Measurements from ENCODE around the gene FAM53A. TPM values are rescaled to one million over a fixed set of nuclear protein-coding genes. Genes with fewer than 3 reads are reported as not detected.
A peak's percentile ranks its signal among the peaks of the same experiment; 100 is the strongest.

The FAM53A gene
- total and polyA plus RNA-seq, 2 of the 13 experiments (the other 11 are each of a cell fraction or from before 2014, with no cell fraction given): 0.48 to 1.1 TPM

- TF ChIP-seq SP140L (CRISPR knock-in tag; IDR thresholded peaks at IDR 0.05; ENCODE audit: borderline replicate concordance) (no peak), ZMAT5 (CRISPR knock-in tag; IDR thresholded peaks at IDR 0.05; ENCODE audit: borderline replicate concordance, low read depth) (no peak), FOXP4 (CRISPR knock-in tag; IDR thresholded peaks at IDR 0.05) (0 out of 2 replicates have a peak, but pooled peaks have one; percentile 16), ZNF768 (CRISPR knock-in tag; IDR thresholded peaks at IDR 0.05) (peak; percentile 20; the same call in 1 of the 2 replicates), ZBED4 (CRISPR knock-in tag; IDR thresholded peaks at IDR 0.05; ENCODE audit: borderline replicate concordance) (no peak), BCL3 (CRISPR knock-in tag; IDR thresholded peaks at IDR 0.05) (peak; percentile 39), MZF1 (CRISPR knock-in tag; IDR thresholded peaks at IDR 0.05; ENCODE audit: borderline replicate concordance) (no peak), SETDB1 (CRISPR knock-in tag; IDR thresholded peaks at IDR 0.05; ENCODE audit: borderline replicate concordance) (no peak), ZNF513 (CRISPR knock-in tag; conservative IDR thresholded peaks at IDR 0.05) (no peak; the same call in 1 of the 2 replicates), WIZ (CRISPR knock-in tag; IDR thresholded peaks at IDR 0.05) (no peak), BRF2 (CRISPR knock-in tag; IDR thresholded peaks at IDR 0.05) (no peak), ZSCAN25 (CRISPR knock-in tag; IDR thresholded peaks at IDR 0.05) (no peak; the same call in 1 of the 2 replicates)
Measured at GRCh38 chr4:1720163-1720983, 36.3 kb upstream of the FAM53A start (continued).

Measured in HepG2 (cell line).